Lung (tissue), 12 donors: ENCODE measurements around the gene TMC8. TPM values are rescaled to one million over a fixed set of nuclear protein-coding genes. Genes with fewer than 3 reads are reported as not detected.

Experiments used
- ATAC-seq: fragments of 200-7000 bp; cut with Tn5 transposase; one replicate; pipeline ENCODE4 v1.9.1; 2020; ENCODE audit warnings: moderate number of reproducible peaks; ENCODE audit not compliant: insufficient read depth, low FRiP score
- DNase-seq, 3 donors: peaks; one replicate each; pipeline ENCODE4 v3.0.0-alpha.2; 2013 to 2017
- H3K27ac ChIP-seq, 2 donors: one replicate each; pipeline ENCODE4 v1.5.1; 2013; ENCODE audit warnings: mild to moderate bottlenecking in 2 of 2, moderate library complexity in 2 of 2, control low read depth in 1 of 2, inconsistent platforms in 1 of 2, low read depth in 1 of 2, low read length in 1 of 2
- H3K27me3 ChIP-seq, 3 donors: one replicate each; pipeline ENCODE4 v1.5.1; 2013; ENCODE audit warnings: low read length in 2 of 3; ENCODE audit not compliant: control insufficient read depth in 3 of 3, insufficient read depth in 3 of 3
- H3K36me3 ChIP-seq, 4 donors: one replicate each; pipeline ENCODE4 v1.5.1; 2013; ENCODE audit warnings: low read length in 4 of 4, mild to moderate bottlenecking in 1 of 4, moderate library complexity in 1 of 4; ENCODE audit not compliant: control insufficient read depth in 4 of 4, insufficient read depth in 4 of 4
- H3K4me1 ChIP-seq, 5 donors: one replicate each; pipeline ENCODE4 v1.5.1; 2013; ENCODE audit warnings: low read length in 5 of 5, mild to moderate bottlenecking in 2 of 5, moderate library complexity in 1 of 5; ENCODE audit not compliant: control insufficient read depth in 5 of 5, insufficient read depth in 5 of 5
- H3K4me3 ChIP-seq: one replicate; pipeline ENCODE4 v1.5.1; 2013; ENCODE audit warnings: mild to moderate bottlenecking, control low read depth, moderate library complexity
- H3K9ac ChIP-seq, 2 donors: one replicate each; pipeline ENCODE4 v1.5.1; 2013; ENCODE audit warnings: low read length in 2 of 2, control low read depth in 1 of 2; ENCODE audit not compliant: insufficient read depth in 1 of 2
- H3K9me3 ChIP-seq, 4 donors: one replicate each; pipeline ENCODE4 v1.5.1; 2013; ENCODE audit warnings: low read length in 3 of 4, mild to moderate bottlenecking in 1 of 4, moderate library complexity in 1 of 4; ENCODE audit not compliant: control insufficient read depth in 4 of 4, insufficient read depth in 3 of 4
- CTCF ChIP-seq: IDR thresholded peaks from 2 replicates; pipeline ENCODE4 v1.5.1; 2012; ENCODE audit warnings: mild to moderate bottlenecking; ENCODE audit errors: control extremely low read depth, extremely low read depth
- WGBS, 2 donors: extraction: QIAGEN DNeasy Blood & Tissue Kit; methylation state at CpG; one replicate each; pipeline ENCODE4 v1.1.7; 2013; 5-methylcytosine and 5-hydroxymethylcytosine counted together
- polyA plus RNA-seq, 2 donors: library from polyadenylated mRNA; stranded (reverse); fragments of 200-250 nt; gene quantifications; one replicate each; pipeline ENCODE4 v1.2.1, GENCODE V29; 2013
- total RNA-seq, 2 donors: library from RNA; depleted of rRNA in 1 of 2; stranded (reverse); fragments of >200 nt in 1 of 2; gene quantifications; one replicate each; pipeline ENCODE4 v1.2.1, GENCODE V29; 2014 to 2021
- donor health status: control.
- donor health status: control.
- donor health status: Bipolar disorder and iron deficiency.
- donor health status: healthy.
- donor health status: DM: yes; HTN: yes; CAD: no.

TMC8 gene
- total and polyA plus RNA-seq, 4 donors = 15.5 to 28.1 (median 18.5) TPM

- 2 to 3% methylated on average over 36 to 39 of the region's 39 CpGs for WGBS, 2 donors
- H3K9ac ChIP-seq = peak overlapping the region in 1 of 2 donors; percentile 73
- ATAC-seq (peak; percentile 23), DNase-seq (peak in 2 of 3 donors; percentile 49 to 60)
- H3K4me3 ChIP-seq = peak overlapping the region; percentile 74
- H3K36me3 ChIP-seq = peaks cover 0 to 31% (median 1%) of the 10 kb centered on the region in 4 donors
- H3K9me3 ChIP-seq = no peaks in the 10 kb centered on the region
- no peak for TF ChIP-seq CTCF
- H3K4me1 ChIP-seq = peaks cover 3 to 53% (median 27%) of the 10 kb centered on the region in 5 donors
- H3K27me3 ChIP-seq = peaks cover 0 to 3% (median 0%) of the 10 kb centered on the region in 3 donors
- peak overlapping the region; percentile 89 to 93 for H3K27ac ChIP-seq
These were observed 2.6 kb upstream of the TMC8 start for GRCh38 chr17:78127888-78128550.

- Histone ChIP-seq H3K9ac (peak within 1 kb of the TSS in 1 of 2 donors; percentile 73), H3K27me3 (peaks cover 0 to 3% (median 0%) of the 10 kb centered on the region in 3 donors), H3K4me1 (peaks cover 3 to 53% (median 27%) of the 10 kb centered on the region in 5 donors), H3K27ac (peak within 1 kb of the TSS; percentile 89 to 93), H3K9me3 (no peaks in the 10 kb centered on the region), H3K36me3 (peaks cover 0 to 24% (median 0%) of the 10 kb centered on the region in 4 donors), H3K4me3 (peak within 1 kb of the TSS; percentile 74)
- DNase-seq (peak; percentile 54 to 69 (median 66)), ATAC-seq (peak; percentile 54)
- WGBS, 2 donors = 1 to 2% methylated on average over 37 to 51 of the region's 54 CpGs
- TF ChIP-seq CTCF = no peak
These were observed 1.8 kb upstream of the TMC8 start, which contains the start of gene TMC6 for GRCh38 chr17:78128551-78129350. TSS of gene TMC6 (minus strand) at chr17:78128755. CDS start at chr17:78126832, 1,923 bp downstream.

GRCh38 chr17:78129351-78130089, 1.1 kb upstream of the TMC8 start:
- peaks cover 0 to 3% (median 0%) of the 10 kb centered on the region in 3 donors for H3K27me3 ChIP-seq
- H3K9ac ChIP-seq = no peak overlapping the region
- H3K9me3 ChIP-seq = no peaks in the 10 kb centered on the region
- ATAC-seq = no peak
- no peak overlapping the region for H3K4me3 ChIP-seq
- H3K27ac ChIP-seq = peak overlapping the region in 1 of 2 donors; percentile 78
- WGBS, 2 donors = 51 to 67% methylated on average over 4 of the region's 4 CpGs
- no peak for DNase-seq
- H3K4me1 ChIP-seq = peaks cover 3 to 53% (median 27%) of the 10 kb centered on the region in 5 donors
- no peak for TF ChIP-seq CTCF
- peaks cover 0 to 18% (median 0%) of the 10 kb centered on the region in 4 donors for H3K36me3 ChIP-seq
